ENCODE measurements around the gene OASL. TPM values are rescaled to one million over a fixed set of nuclear protein-coding genes. Genes with fewer than 3 reads are reported as not detected.
A peak's percentile ranks its signal among the peaks of the same experiment; 100 is the strongest.

The OASL gene
- total RNA-seq, 6 donors from 2014 or later, result 5.2 to 24.2 (median 17.2) TPM

GRCh38 chr12:121000530-121000929, 38.5 kb downstream of the OASL start:
- DNase-seq, result no peak
- ATAC-seq (ENCODE audit: low FRiP score in 2 of 2), result no peak
- Histone ChIP-seq H3K4me1 (peaks cover 0 to 5% (median 0%) of the 10 kb centered on the region in 4 donors), H3K9me3 (no peaks in the 10 kb centered on the region), H3K27me3 (no peaks in the 10 kb centered on the region), H3K4me3 (no peak overlapping the region), H3K27ac (no peak overlapping the region), H3K36me3 (peaks cover 7 to 42% (median 33%) of the 10 kb centered on the region in 4 donors)
- TF ChIP-seq POLR2AphosphoS5 (IDR thresholded peaks at IDR 0.05) (no peak), POLR2A (IDR thresholded peaks at IDR 0.05) (no peak), CTCF (IDR thresholded peaks at IDR 0.05) (no peak), EP300 (IDR thresholded peaks at IDR 0.05) (no peak)
- WGBS, 2 donors, result 81 to 88% methylated on average over 11 of the region's 11 CpGs

- H3K27ac ChIP-seq, result no peak overlapping the region
- no peak overlapping the region for H3K4me3 ChIP-seq
- no peak for TF ChIP-seq POLR2A (IDR thresholded peaks at IDR 0.05)
- TF ChIP-seq EP300 (IDR thresholded peaks at IDR 0.05), result no peak
- no peak for TF ChIP-seq CTCF (IDR thresholded peaks at IDR 0.05)
- no peak for TF ChIP-seq POLR2AphosphoS5 (IDR thresholded peaks at IDR 0.05)
- ATAC-seq (ENCODE audit: low FRiP score in 2 of 2) (no peak), DNase-seq (peak in 1 of 2 donors; percentile 76)
- H3K36me3 ChIP-seq, result peaks cover 7 to 33% (median 27%) of the 10 kb centered on the region in 4 donors
- H3K9me3 ChIP-seq, result no peaks in the 10 kb centered on the region
- 44 to 51% methylated on average over 13 to 20 of the region's 23 CpGs for WGBS, 2 donors
- H3K27me3 ChIP-seq, result no peaks in the 10 kb centered on the region
- peaks cover 0 to 5% (median 0%) of the 10 kb centered on the region in 4 donors for H3K4me1 ChIP-seq
These were observed 39.6 kb downstream of the OASL start for GRCh38 chr12:120999191-121000120.

- H3K4me1 ChIP-seq, result peaks cover 0 to 5% (median 0%) of the 10 kb centered on the region in 4 donors
- H3K4me3 ChIP-seq, result no peak overlapping the region
- TF ChIP-seq EP300 (IDR thresholded peaks at IDR 0.05) (no peak), POLR2AphosphoS5 (IDR thresholded peaks at IDR 0.05) (no peak)
- H3K27ac ChIP-seq, result no peak overlapping the region
- no peaks in the 10 kb centered on the region for H3K9me3 ChIP-seq
- ATAC-seq (ENCODE audit: low FRiP score in 2 of 2), result no peak
- no peaks in the 10 kb centered on the region for H3K27me3 ChIP-seq
- WGBS, 2 donors, result 72 to 84% methylated on average over 3 of the region's 3 CpGs
- no peak for DNase-seq
- peaks cover 3 to 23% (median 17%) of the 10 kb centered on the region in 4 donors for H3K36me3 ChIP-seq
These were observed 40.6 kb downstream of the OASL start for GRCh38 chr12:120998435-120998834.

- H3K4me3 ChIP-seq, result no peak overlapping the region
- no peaks in the 10 kb centered on the region for H3K9me3 ChIP-seq
- no peak for TF ChIP-seq POLR2AphosphoS5 (IDR thresholded peaks at IDR 0.05)
- TF ChIP-seq POLR2A (IDR thresholded peaks at IDR 0.05), result no peak
- TF ChIP-seq EP300 (IDR thresholded peaks at IDR 0.05), result no peak
- no peak for TF ChIP-seq CTCF (IDR thresholded peaks at IDR 0.05)
- H3K36me3 ChIP-seq, result peaks cover 3 to 15% (median 9%) of the 10 kb centered on the region in 4 donors
- H3K27me3 ChIP-seq, result no peaks in the 10 kb centered on the region
- DNase-seq, result no peak
- H3K4me1 ChIP-seq, result peaks cover 0 to 5% (median 0%) of the 10 kb centered on the region in 4 donors
- 61 to 84% methylated on average over 3 to 9 of the region's 9 CpGs for WGBS, 2 donors
- ATAC-seq (ENCODE audit: low FRiP score in 2 of 2), result peak in 1 of 2 donors; percentile 3
- no peak overlapping the region for H3K27ac ChIP-seq
These were observed 41.6 kb downstream of the OASL start for GRCh38 chr12:120997448-120997847.

- Histone ChIP-seq H3K36me3 (peaks cover 0 to 5% (median under 1%) of the 10 kb centered on the region in 4 donors), H3K9me3 (no peaks in the 10 kb centered on the region), H3K27ac (no peak overlapping the region), H3K27me3 (no peaks in the 10 kb centered on the region), H3K4me1 (peaks cover 0 to 5% (median 0%) of the 10 kb centered on the region in 4 donors), H3K4me3 (no peak overlapping the region)
- DNase-seq (no peak), ATAC-seq (ENCODE audit: low FRiP score in 2 of 2) (no peak)
- 91 to 96% methylated on average over 5 to 11 of the region's 11 CpGs for WGBS, 2 donors
- TF ChIP-seq CTCF (IDR thresholded peaks at IDR 0.05), result no peak
- no peak for TF ChIP-seq POLR2A (IDR thresholded peaks at IDR 0.05)
- no peak for TF ChIP-seq POLR2AphosphoS5 (IDR thresholded peaks at IDR 0.05)
- TF ChIP-seq EP300 (IDR thresholded peaks at IDR 0.05), result no peak
These were observed 42.8 kb downstream of the OASL start for GRCh38 chr12:120996133-120996746.

All from upper lobe of left lung (tissue), 6 donors.